KG1 (cell line): Measurements from ENCODE around the gene CEP72.
"Not testable (repeated sequence)": the region's sequence is repeated elsewhere in the genome, so short reads cannot be mapped to it uniquely, and the experiment has no call there.

Experiments
- DNase-seq: peaks from one replicate; lab custom pipeline; 2025; lab: John Stamatoyannopoulos, UW

The CEP72 gene, protein sequence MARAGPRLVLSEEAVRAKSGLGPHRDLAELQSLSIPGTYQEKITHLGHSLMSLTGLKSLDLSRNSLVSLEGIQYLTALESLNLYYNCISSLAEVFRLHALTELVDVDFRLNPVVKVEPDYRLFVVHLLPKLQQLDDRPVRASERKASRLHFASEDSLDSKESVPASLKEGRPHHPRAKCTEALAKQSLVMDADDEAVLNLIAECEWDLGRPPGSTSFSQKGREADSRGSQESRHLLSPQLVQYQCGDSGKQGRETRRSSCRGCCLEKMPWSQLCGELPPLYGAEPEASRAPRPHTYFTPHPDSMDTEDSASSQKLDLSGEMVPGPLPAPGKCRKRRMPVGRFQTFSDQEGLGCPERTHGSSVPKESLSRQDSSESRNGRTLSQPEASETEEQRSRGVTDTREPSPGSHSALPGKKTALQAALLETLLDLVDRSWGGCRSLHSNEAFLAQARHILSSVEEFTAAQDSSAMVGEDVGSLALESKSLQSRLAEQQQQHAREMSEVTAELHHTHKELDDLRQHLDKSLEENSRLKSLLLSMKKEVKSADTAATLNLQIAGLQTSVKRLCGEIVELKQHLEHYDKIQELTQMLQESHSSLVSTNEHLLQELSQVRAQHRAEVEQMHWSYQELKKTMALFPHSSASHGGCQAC

DNA sequence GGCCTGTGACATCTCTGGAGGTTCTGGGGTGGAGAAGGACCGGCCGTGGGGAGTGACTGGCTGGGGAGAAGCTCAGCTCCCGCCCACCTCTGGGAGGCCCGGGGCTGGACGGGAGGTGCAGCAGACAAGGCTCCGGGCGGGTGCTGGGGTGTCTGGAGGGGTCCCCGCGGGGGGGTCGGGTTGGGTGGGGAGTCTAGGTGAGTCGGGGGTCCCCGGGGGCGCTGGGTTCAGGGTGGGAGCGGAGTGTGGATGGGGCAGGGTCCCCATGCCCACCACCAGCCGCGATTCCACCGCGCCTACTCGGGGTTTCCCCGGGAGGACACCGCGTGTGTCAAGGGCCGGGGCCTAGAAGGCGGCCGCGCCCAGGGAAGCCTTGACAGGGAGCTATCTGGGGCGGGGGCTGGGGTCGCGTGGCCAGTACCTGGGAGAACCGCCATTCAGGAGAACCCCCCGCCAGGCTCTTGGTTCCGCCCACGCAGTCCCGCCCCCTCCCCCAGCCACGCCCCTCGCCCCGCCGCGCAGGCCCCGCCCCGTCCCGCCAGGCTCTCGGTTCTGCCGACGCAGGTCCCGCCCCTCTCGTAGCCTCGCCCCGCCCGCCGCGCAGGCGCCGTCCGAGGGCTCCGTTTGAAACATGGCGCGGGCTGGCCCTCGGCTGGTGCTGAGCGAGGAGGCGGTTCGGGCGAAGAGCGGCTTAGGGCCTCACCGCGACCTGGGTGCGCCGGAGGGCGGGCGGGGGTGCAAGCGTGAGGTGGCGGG, at the start of gene CEP72:
Gene CEP72 (plus strand): TSS at position 610 of the 756 bp plus-strand sequence. CDS start 22 bp downstream, at position 632.
- DNase-seq = peak; percentile 60

DNA sequence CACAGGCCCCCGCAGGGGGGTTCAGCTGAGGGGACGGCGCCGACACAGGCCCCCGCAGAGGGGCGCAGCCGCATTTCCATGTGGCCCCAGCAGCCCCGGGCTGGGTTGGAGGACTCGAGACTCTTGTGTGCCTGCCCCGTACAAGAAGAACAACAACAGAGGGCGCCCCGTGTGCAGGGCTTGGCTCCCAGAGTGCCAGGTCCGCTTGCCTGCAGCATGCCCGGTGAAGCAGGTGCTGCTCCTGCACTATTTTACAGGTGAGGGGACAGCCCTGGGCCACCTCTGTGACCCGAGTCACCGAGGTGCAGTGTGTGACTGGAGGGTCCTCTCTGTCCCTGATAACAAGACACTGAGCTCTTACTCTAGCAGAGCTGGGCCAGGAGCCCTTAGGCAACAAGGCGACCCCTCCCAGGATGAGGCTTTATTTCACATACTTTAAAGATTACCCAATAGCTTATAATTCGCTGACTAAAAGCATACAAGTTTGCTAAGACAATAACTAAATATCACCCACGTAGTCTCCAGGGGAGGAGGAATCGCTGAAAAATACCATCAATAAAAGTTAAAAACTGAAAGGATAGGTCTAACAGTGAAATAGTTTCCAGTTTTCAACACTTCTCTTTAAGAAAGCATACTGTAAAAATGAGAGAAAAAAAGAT, 46.2 kb upstream of the CEP72 start:
- no peak for DNase-seq

DNA sequence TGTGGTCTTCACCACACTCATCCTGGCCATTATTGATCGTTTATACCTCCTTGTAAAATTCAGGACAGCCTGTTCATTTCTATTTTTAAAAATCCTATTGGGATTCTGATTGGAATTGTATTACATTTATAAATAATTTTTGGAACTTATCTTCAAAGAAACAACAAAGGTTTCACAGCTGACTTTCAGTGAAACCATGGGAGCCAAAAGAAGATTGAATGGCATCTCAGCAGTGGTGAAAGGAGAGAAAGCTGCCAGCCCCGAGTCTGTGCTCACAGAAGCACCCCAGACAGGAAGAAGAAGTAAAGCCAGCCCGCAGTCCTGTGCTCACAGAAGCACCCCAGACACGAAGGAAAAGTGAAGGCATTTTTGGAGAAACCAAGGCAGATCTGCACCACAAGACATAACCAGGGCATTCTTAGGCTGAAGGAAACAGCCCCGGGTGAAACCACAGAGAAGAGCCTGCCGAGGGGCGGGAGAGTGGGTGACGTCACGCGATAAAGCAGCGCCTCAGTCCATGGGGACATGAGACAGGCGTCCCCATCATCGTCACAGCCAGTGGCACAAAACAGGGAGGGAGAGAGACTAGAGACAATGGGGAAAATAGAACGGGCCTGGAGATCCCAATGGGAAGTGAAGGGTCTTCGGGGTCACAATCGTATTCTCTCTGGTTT, 45.4 kb upstream of the CEP72 start:
- no peak for DNase-seq

- DNase-seq = no peak
Observed at GRCh38 chr5:567664-568060, 44.5 kb upstream of the CEP72 start.

DNA sequence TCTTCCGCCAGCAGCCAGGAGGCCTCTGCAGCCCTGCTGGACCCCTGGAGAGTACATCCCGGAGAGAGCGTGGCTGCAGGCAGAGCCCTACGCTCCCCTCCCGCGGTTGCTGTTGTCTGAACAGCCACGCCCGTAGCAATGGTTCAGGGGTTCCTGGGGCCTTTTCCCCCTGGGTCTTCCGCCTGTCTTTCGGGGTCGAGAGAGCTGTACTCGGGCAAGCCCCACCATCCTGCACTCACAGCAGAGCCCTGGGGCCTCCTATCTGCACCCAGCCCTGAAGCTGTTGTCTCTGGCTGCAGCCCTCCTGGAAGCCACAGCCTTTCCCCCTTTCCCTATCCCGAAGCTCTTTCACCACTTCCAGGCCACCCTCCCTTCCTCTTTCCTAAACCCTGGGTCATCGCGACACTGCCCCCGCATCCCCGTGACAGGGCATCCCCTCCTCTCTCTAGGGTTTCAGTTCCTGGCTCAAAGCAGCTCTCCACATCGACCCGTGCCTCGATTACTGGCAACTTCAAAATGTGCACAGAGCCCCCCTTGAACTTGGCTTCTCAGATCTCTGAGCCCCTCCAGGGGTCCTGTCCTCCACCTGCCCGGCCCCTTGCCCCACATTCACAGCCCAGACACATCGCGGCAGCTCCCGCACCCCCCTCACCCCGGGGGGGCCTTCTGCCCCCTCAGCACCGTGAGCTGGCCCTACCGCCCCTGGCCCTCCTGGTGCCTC, 43.9 kb upstream of the CEP72 start:
- DNase-seq = no peak

- DNase-seq = no peak
Observed at GRCh38 chr5:568809-569208, 43.3 kb upstream of the CEP72 start.

GRCh38 chr5:569358-569867, 42.7 kb upstream of the CEP72 start:
- no peak for DNase-seq

GRCh38 chr5:569868-570361, 42.2 kb upstream of the CEP72 start:
- no peak for DNase-seq

DNA sequence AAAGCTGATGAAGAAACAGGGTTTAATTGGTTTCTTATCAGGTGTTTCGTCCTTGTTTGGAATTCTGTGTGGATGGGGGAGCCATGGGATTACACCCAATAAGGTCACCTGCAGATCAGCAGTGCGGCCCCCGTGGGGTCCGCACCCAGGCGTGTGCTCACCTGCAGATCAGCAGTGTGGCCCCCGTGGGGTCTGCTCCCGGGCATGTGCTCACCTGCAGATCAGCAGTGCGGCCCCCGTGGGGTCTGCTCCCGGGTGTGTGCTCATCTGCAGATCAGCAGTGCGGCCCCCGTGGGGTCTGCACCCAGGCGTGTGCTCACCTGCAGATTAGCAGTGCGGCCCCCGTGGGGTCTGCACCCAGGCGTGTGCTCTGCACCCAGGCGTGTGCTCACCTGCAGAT, 41.7 kb upstream of the CEP72 start:
- DNase-seq = no peak

DNA sequence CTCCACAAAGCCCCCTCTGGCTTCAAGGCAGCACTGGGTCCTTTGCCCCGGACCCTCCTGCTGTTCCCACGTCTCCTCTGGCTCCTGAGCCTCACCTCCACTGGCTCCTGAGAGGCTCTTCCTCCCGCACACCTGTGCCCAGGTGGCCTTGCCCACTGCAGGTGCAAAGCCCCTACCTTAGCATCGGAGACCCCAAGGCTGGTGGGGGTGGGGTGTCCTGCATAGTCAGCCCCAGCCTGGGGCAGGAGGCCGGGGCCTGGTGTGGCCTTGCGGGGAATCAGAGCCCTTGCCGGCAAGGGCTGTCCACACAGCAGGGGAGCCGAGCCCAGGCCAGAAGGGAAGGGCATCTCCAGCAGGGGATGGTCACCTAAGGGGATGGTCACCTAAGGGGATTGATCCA, 41.3 kb upstream of the CEP72 start:
- no peak for DNase-seq

GRCh38 chr5:571791-572190, 40.3 kb upstream of the CEP72 start:
- DNase-seq = no peak

- no peak for DNase-seq
Observed at GRCh38 chr5:572398-573019, 39.6 kb upstream of the CEP72 start.

- no peak for DNase-seq
Observed at GRCh38 chr5:573206-573605, 38.9 kb upstream of the CEP72 start.

- no peak for DNase-seq
Observed at GRCh38 chr5:573976-574375, 38.2 kb upstream of the CEP72 start.

- no peak for DNase-seq
Observed at GRCh38 chr5:574906-575305, 37.2 kb upstream of the CEP72 start.

- no peak for DNase-seq
Observed at GRCh38 chr5:575636-576035, 36.5 kb upstream of the CEP72 start.

- DNase-seq = not testable (repeated sequence)
Observed at GRCh38 chr5:577214-577613, 34.9 kb upstream of the CEP72 start.

DNA sequence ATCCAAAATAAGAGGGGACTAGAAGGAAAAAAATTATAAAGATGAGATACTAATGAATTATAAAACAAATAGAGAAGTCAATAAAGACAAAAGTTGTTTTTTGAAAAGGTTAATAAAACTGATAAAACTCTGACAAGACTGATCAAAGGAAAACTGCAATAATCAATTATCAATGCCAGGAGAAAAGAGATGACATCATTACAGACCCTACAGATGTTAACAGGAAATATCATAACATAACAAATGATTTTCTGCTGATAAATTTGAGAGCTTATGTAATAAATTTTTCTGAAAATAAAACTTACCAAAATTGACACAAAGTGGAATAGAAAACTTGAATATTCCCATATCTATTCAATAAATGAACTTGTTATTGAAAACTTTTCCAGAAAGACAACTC, 34.3 kb upstream of the CEP72 start:
- no peak for DNase-seq

GRCh38 chr5:579211-579610, 32.9 kb upstream of the CEP72 start:
- DNase-seq = no peak

GRCh38 chr5:579746-580366, 32.3 kb upstream of the CEP72 start:
- DNase-seq = no peak
